Stimulated activated CD8-positive, alpha-beta memory T cell treated with anti-CD3 and anti-CD28 coated beads, Interleukin-15, amount 100 ng/mL, for 4 hours (primary cell): ENCODE results near the gene PHLDA1.
"Not testable (repeated sequence)": the region's sequence is repeated elsewhere in the genome, so short reads cannot be mapped to it uniquely, and the experiment has no call there.

Source experiments
- DNase-seq, 2 donors: peaks; one replicate each; pipeline ENCODE4 v3.0.0-alpha.2; 2020; ENCODE audit warnings: low read depth in 2 of 2

PHLDA1 gene

GRCh38 chr12:75985566-75985965 is 46.0 kb downstream of the PHLDA1 start:
- no peak for DNase-seq

GRCh38 chr12:75984577-75985182 is 46.9 kb downstream of the PHLDA1 start:
- no peak for DNase-seq

- not testable (repeated sequence) for DNase-seq
Observed at GRCh38 chr12:75983851-75984250, 47.7 kb downstream of the PHLDA1 start.

GRCh38 chr12:75982979-75983660 is 48.5 kb downstream of the PHLDA1 start:
- DNase-seq: no peak

- DNase-seq: no peak
Observed at GRCh38 chr12:75982169-75982564, 49.4 kb downstream of the PHLDA1 start.

- no peak for DNase-seq
Observed at GRCh38 chr12:75981247-75982168, 50.1 kb downstream of the PHLDA1 start.

- peak in 1 of 2 donors; percentile 24 for DNase-seq
Observed at GRCh38 chr12:75979181-75979580, 52.4 kb downstream of the PHLDA1 start.

- DNase-seq: no peak
Observed at GRCh38 chr12:75978677-75979076, 52.9 kb downstream of the PHLDA1 start.

- peak; percentile 54 to 75 for DNase-seq
Observed at GRCh38 chr12:75977952-75978671, 53.5 kb downstream of the PHLDA1 start.

- no peak for DNase-seq
Observed at GRCh38 chr12:75977590-75977951, 54.0 kb downstream of the PHLDA1 start.

- DNase-seq: no peak
Observed at GRCh38 chr12:75976913-75977312, 54.7 kb downstream of the PHLDA1 start.

- no peak for DNase-seq
Observed at GRCh38 chr12:75976113-75976512, 55.5 kb downstream of the PHLDA1 start.

- no peak for DNase-seq
Observed at GRCh38 chr12:75975702-75976101, 55.9 kb downstream of the PHLDA1 start.
